GM19463 (cell line): ENCODE data around the gene ZNF160.
"Not testable (repeated sequence)": the region's sequence is repeated elsewhere in the genome, so short reads cannot be mapped to it uniquely, and the experiment has no call there.

ENCODE experiments used
- ATAC-seq: cut with Tn5 transposase; IDR thresholded peaks from one replicate; pipeline ENCODE4 v1.9.1; 2021; ENCODE audit warnings: mild to moderate bottlenecking, moderate library complexity; ENCODE audit not compliant: unreplicated experiment

The ZNF160 gene

GRCh38 chr19:53103234-53104203 lies at the start of gene ZNF160:
ZNF160 (minus strand) TSS chr19:53103422; CDS start chr19:53086276, 17,146 bp downstream.
- ATAC-seq, result peak; percentile 96

DNA sequence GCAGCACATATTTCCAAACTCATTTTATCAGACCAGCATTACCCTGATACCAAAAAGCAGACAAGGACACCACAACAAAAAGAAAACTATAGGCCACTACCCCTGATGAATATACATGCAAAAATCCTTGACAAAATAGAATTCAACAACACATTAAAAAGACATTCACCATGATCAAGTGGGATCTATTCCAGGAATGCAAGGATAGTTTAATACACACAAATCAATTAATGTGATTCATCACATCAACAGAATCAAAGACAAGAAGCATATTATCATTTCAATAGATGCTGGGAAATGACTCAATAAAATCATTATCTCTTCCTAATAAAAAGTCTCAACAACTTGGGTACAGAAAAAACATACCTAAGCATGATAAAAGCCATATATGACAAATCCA lies 44.4 kb upstream of the ZNF160 start:
- no peak for ATAC-seq

GRCh38 chr19:53140351-53140750 lies 37.1 kb upstream of the ZNF160 start:
- no peak for ATAC-seq

DNA sequence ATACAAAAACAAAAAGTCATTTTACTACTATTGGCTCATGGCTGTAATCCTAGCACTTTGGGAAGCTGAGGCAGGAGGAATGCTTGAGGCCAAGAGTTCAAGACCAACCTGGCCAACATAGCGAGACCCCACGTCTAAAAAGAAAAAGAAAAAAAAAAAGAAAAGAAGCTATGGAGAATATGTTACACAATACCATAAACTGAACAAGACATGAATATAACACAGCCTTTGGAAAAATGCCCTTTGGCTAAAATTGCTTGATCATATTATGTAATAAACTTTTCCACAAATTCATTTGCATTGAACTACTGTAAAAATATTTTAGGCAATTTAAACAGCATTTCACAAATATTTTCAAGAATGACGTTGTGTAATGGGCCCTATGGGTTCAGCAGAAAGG lies 33.2 kb upstream of the ZNF160 start:
- ATAC-seq, result no peak

- ATAC-seq, result no peak
Measured at GRCh38 chr19:53132141-53132991, 29.1 kb upstream of the ZNF160 start, which contains the start of gene ZNF415. ZNF415 (minus strand) TSS chr19:53132910; CDS start chr19:53122676, 10,234 bp downstream.

GRCh38 chr19:53131727-53132126 lies 28.5 kb upstream of the ZNF160 start:
- ATAC-seq, result no peak

GRCh38 chr19:53131085-53131590 lies 27.9 kb upstream of the ZNF160 start:
- ATAC-seq, result no peak

DNA sequence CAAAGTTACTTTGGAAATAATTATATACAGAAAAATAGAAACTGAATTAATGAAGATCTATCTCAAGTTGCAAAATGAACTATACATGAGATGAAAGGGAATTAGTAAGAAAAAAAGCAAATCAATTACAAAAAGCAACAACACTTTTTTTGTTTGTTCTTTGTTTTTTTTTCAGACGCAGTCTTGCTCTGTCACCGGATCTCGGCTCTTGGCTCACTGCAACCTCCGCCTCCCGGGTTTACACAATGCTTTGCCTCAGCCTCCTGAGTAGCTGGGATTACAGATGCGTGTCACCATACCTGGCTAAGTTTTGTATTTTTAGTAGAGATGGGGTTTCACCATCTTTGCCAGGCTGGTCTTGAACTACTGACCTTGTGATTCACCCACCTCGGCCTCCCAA lies 27.3 kb upstream of the ZNF160 start:
- ATAC-seq, result no peak

DNA sequence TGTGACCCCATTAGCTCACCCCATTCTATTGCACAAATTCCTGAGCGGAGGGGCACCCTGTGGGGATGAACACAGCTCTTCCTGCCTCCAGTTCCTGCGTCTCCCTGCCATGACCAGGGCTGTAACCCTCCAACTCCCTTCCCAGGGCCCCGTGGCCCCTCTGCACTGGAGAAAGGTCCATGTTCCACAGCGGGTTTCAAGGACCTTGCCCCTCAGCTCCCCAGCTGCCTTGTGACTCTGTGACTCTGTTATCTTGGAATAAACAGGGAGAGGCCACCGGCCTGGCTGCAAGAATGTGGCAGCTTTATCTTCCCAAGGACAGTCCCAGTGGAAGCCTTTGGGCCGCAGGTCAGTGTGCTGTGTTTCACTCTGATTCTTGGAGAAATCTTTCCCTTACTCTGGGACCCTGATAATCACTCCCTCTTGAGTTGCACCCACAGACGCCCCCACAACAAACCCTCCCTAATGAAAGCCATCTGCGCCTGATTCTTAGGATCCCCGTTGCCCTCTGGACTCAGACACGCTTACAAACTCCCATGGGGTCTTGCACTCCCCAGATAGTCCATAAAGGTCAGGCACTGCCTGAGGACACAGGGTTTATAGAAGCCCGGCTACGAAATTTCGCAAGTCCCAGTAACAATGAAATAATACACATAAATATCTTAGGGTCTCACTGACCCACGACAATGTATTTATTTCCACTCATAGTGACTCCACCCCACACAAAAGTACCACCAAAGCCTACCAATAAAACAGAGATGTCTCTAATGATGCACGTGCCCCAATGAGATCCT lies 23.7 kb upstream of the ZNF160 start:
- ATAC-seq, result not testable (repeated sequence)

DNA sequence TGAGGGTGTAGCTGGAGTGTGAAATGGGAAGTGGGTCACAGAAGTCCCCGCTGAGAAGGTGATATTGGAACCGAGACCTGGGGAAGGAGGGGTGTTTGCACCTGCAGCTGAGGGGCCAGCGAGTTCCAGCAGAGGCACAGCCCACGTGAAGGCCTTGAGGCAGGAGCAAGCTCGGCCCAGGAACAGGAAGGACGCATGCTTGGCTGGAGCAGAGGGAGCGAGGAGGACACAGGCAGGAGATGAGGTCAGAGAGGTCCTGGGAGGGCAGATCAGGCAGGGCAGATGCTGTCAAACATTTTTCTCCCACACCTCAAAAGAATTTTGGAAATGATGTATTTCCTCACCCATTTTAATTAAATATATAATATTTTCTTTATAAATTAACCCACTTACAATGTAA lies 20.2 kb upstream of the ZNF160 start:
- no peak for ATAC-seq

DNA sequence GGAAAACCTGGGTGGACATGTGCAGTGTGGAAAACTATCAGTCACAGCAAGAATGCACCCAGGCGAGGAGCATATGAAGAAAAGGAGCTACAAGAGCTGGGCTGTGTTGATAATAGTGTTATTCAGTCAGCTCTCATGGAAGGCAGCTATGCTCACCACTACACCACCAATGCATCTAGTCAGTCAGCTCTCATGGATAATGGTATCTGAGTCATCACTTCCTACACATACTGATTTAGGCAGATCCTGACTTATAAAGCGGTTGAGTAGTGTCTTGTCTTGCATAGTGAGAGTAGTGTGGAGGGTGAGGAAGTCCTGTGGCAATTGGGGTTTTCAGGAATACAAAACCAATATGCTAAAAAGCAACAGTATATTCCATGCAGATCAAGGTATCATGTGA lies 9.1 kb upstream of the ZNF160 start:
- ATAC-seq, result no peak

DNA sequence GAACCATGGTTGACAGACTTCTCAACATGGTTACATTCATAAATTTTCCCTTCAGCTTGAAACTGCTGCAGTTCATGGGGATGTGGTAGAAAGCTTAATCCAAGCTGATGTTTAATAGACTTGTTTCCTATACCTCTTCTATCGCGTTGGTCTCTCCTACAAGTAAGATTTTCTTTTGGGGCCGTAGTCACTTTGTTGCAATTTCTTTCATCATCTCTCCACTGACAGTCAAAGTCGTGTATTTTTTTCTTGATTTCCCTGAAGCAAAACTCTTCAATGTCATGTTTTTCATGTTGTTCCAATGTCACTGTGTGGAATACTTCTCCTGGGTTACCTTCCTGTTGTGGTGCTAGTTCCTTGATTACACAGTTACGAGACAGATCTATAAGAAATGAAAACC lies 6.3 kb upstream of the ZNF160 start:
- ATAC-seq, result no peak

- no peak for ATAC-seq
Measured at GRCh38 chr19:53102756-53103233, 427 bp downstream of the ZNF160 start.

- ATAC-seq, result no peak
Measured at GRCh38 chr19:53102206-53102755, 941 bp downstream of the ZNF160 start.

GRCh38 chr19:53101518-53101917 lies 1.7 kb downstream of the ZNF160 start:
- no peak for ATAC-seq

DNA sequence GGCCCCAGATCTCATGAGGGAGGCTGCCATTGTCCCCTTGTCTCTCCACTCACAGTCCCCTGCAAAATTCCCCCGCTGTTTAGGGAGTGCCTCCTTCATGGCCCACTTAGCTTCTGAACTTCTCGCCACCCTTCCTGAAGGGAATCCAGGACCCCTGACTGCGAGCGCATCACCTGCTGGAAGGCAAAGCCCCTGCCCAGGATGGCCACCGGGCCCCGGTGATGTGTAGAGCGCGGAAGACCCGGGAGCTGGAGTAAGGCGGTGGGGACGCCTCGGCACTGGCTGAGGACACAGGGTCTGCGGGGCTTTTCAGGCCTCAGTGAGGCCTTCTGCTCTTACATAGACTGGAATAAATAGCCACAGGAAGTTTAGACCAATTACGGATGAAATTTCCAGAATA lies 4.7 kb downstream of the ZNF160 start:
- ATAC-seq, result not testable (repeated sequence)

GRCh38 chr19:53096982-53097690 lies 6.1 kb downstream of the ZNF160 start:
- ATAC-seq, result not testable (repeated sequence)

- not testable (repeated sequence) for ATAC-seq
Measured at GRCh38 chr19:53096579-53096978, 6.6 kb downstream of the ZNF160 start.
